ENCODE results near the gene UTP14C. TPM values are rescaled to one million over a fixed set of nuclear protein-coding genes. Genes with fewer than 3 reads are reported as not detected.

The UTP14C gene
- total RNA-seq, 2 experiments from 2014 or later = 1.3 to 1.9 TPM

GRCh38 chr13:51977625-51978024 lies 46.9 kb upstream of the UTP14C start:
- DNase-seq (no peak), ATAC-seq (ENCODE audit: poor library complexity) (no peak)
- Mint-ChIP-seq H3K9me3 (no peaks in the 10 kb centered on the region), H3K4me1 (ENCODE audit: low read depth) (no peaks in the 10 kb centered on the region), H3K27ac (no peak overlapping the region), H3K4me3 (no peak overlapping the region), H3K36me3 (ENCODE audit: low read depth) (no peaks in the 10 kb centered on the region), H3K27me3 (no peaks in the 10 kb centered on the region)
- POLR2A ChIA-PET = no interaction called here
- H3K27me3 ChIP-seq (ENCODE audit: control insufficient read depth in 1 of 2, insufficient read depth in 2 of 2, low read length in 2 of 2) = no peaks in the 10 kb centered on the region
- peaks cover 0 to 1% of the 10 kb centered on the region in 2 experiments for H3K9me3 ChIP-seq (ENCODE audit: control insufficient read depth in 1 of 2, insufficient read depth in 1 of 2, low read length in 2 of 2)
- intact Hi-C loops (cut with DNase I, micrococcal nuclease) = no loop called here
- no peaks in the 10 kb centered on the region for H3K36me3 ChIP-seq (ENCODE audit: insufficient read depth, low read length)
- CTCF ChIA-PET = no interaction called here
- H3K4me1 ChIP-seq (ENCODE audit: insufficient read depth, low read length) = no peaks in the 10 kb centered on the region
- no peak for TF ChIP-seq CTCF (IDR thresholded peaks at IDR 0.05)
- no peak overlapping the region for H3K27ac ChIP-seq (ENCODE audit: low read depth in 1 of 2, low read length in 2 of 2)
- H3K4me3 ChIP-seq (ENCODE audit: low read length) = no peak overlapping the region

GRCh38 chr13:51978796-51979556 lies 45.5 kb upstream of the UTP14C start:
- Histone ChIP-seq H3K27me3 (ENCODE audit: control insufficient read depth in 1 of 2, insufficient read depth in 2 of 2, low read length in 2 of 2) (no peaks in the 10 kb centered on the region), H3K9me3 (ENCODE audit: control insufficient read depth in 1 of 2, insufficient read depth in 1 of 2, low read length in 2 of 2) (peaks cover 0 to 10% of the 10 kb centered on the region in 2 experiments), H3K4me3 (ENCODE audit: low read length) (no peak overlapping the region), H3K27ac (ENCODE audit: low read depth in 1 of 2, low read length in 2 of 2) (no peak overlapping the region), H3K4me1 (ENCODE audit: insufficient read depth, low read length) (no peaks in the 10 kb centered on the region), H3K36me3 (ENCODE audit: insufficient read depth, low read length) (no peaks in the 10 kb centered on the region)
- H3K4me1 Mint-ChIP-seq (ENCODE audit: low read depth) = no peaks in the 10 kb centered on the region
- no peak for DNase-seq
- intact Hi-C loops (cut with DNase I, micrococcal nuclease) = no loop called here
- H3K9me3 Mint-ChIP-seq = no peaks in the 10 kb centered on the region
- ChIA-PET CTCF (no interaction called here), POLR2A (no interaction called here)
- H3K27me3 Mint-ChIP-seq = peaks cover under 1% of the 10 kb centered on the region
- ATAC-seq (ENCODE audit: poor library complexity) = no peak
- H3K36me3 Mint-ChIP-seq (ENCODE audit: low read depth) = peaks cover 1% of the 10 kb centered on the region
- TF ChIP-seq CTCF (IDR thresholded peaks at IDR 0.05) = no peak
- H3K27ac Mint-ChIP-seq = no peak overlapping the region
- no peak overlapping the region for H3K4me3 Mint-ChIP-seq

- DNase-seq = no peak
- ChIA-PET CTCF (no interaction called here), POLR2A (no interaction called here)
- Mint-ChIP-seq H3K27ac (no peak overlapping the region), H3K36me3 (ENCODE audit: low read depth) (peaks cover 4% of the 10 kb centered on the region), H3K4me3 (no peak overlapping the region), H3K4me1 (ENCODE audit: low read depth) (no peaks in the 10 kb centered on the region), H3K9me3 (peaks cover 7% of the 10 kb centered on the region), H3K27me3 (peaks cover 5% of the 10 kb centered on the region)
- no peak overlapping the region for H3K27ac ChIP-seq (ENCODE audit: low read depth in 1 of 2, low read length in 2 of 2)
- no peaks in the 10 kb centered on the region for H3K27me3 ChIP-seq (ENCODE audit: control insufficient read depth in 1 of 2, insufficient read depth in 2 of 2, low read length in 2 of 2)
- no peaks in the 10 kb centered on the region for H3K36me3 ChIP-seq (ENCODE audit: insufficient read depth, low read length)
- no peaks in the 10 kb centered on the region for H3K4me1 ChIP-seq (ENCODE audit: insufficient read depth, low read length)
- no peak for ATAC-seq (ENCODE audit: poor library complexity)
- H3K4me3 ChIP-seq (ENCODE audit: low read length) = no peak overlapping the region
- peaks cover 0 to 10% of the 10 kb centered on the region in 2 experiments for H3K9me3 ChIP-seq (ENCODE audit: control insufficient read depth in 1 of 2, insufficient read depth in 1 of 2, low read length in 2 of 2)
- intact Hi-C loops (cut with DNase I, micrococcal nuclease) = no loop called here
- no peak for TF ChIP-seq CTCF (IDR thresholded peaks at IDR 0.05)
Measured at GRCh38 chr13:51980908-51981307, 43.6 kb upstream of the UTP14C start.
